ENCODE results near the gene HNRNPC. TPM values are rescaled to one million over a fixed set of nuclear protein-coding genes. Genes with fewer than 3 reads are reported as not detected.
A peak's percentile ranks its signal among the peaks of the same experiment; 100 is the strongest.
"Not testable (repeated sequence)": the region's sequence is repeated elsewhere in the genome, so short reads cannot be mapped to it uniquely, and the experiment has no call there.

HNRNPC gene
- polyA plus RNA-seq, 3 donors from 2014 or later = 622 to 879 (median 758) TPM

DNA sequence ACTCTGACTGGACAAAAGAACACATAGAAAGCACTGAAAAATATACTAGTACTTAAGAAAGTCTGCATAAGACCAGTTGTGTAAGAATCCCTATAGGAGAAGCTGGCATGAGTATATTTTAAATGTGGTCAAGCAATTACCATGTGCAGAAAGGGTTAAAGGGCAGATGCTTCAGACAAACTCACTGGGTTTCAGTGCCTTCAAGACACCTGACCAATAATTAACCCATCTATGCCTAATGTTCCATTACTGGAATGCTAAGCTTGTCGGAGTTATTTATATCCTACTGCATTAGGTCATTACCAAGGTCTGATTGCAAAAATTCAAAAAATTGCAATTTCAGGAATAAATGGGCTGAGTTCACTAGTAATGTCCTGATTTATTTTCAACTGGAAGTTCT, 41.3 kb downstream of the HNRNPC start:
- H3K36me3 Mint-ChIP-seq = peaks cover 4 to 45% (median 26%) of the 10 kb centered on the region in 3 donors
- DNase-seq = no peak
- peaks cover 0 to 17% (median 14%) of the 10 kb centered on the region in 3 donors for H3K27me3 Mint-ChIP-seq (ENCODE audit: low read depth in 3 of 3)
- peak overlapping the region in 1 of 5 donors; percentile 14 for H3K4me3 Mint-ChIP-seq
- H3K4me1 Mint-ChIP-seq = peaks cover 79 to 81% of the 10 kb centered on the region in 2 donors
- H3K27ac Mint-ChIP-seq = peak overlapping the region; percentile 54 to 96 (median 80)
- no peaks in the 10 kb centered on the region for H3K9me3 Mint-ChIP-seq

DNA sequence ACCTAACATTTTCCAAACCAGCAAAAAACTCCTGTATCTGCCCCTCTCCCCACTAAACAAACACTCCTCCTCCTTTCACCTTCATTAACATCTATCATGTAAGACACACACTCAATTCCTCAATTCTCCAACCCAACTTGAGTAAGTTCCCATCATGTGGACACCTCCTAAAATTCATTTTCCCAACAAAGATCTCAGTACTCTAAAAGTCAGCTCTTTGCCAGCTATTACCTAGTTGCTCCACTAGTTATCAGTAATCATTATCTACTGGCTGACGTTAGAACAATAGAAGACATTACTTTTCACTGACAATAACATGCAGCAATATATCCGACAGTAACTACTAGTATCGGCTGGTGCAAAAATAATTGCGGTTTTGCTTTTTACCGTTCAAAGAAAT, 42.1 kb downstream of the HNRNPC start:
- no peaks in the 10 kb centered on the region for H3K9me3 Mint-ChIP-seq
- peaks cover 4 to 49% (median 26%) of the 10 kb centered on the region in 3 donors for H3K36me3 Mint-ChIP-seq
- H3K4me1 Mint-ChIP-seq = peaks cover 78% of the 10 kb centered on the region in 2 donors
- peak overlapping the region; percentile 54 to 96 (median 69) for H3K27ac Mint-ChIP-seq
- no peak overlapping the region for H3K4me3 Mint-ChIP-seq
- no peak for DNase-seq
- H3K27me3 Mint-ChIP-seq (ENCODE audit: low read depth in 3 of 3) = peaks cover 0 to 17% (median 14%) of the 10 kb centered on the region in 3 donors

DNA sequence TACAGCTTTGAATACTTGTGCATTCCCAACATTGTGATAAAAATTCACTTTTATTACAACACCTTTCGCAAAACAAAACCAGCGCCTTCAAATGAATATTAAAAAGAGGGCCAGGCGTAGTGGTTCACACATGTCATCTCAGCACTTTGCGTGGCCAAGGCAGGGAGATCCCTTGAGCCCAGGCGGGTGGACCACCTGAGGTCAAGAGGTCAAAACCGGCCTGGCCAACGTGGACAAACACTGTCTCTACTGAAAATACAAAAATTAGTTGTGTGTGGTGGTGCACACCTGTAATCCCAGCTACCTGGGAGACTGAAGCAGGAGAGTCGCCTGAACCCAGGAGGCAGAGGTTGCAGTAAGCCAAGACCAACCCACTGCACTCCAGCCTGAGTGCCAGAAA, 42.8 kb downstream of the HNRNPC start:
- H3K27me3 Mint-ChIP-seq (ENCODE audit: low read depth in 3 of 3) = peaks cover 0 to 17% (median 14%) of the 10 kb centered on the region in 3 donors
- H3K9me3 Mint-ChIP-seq = no peaks in the 10 kb centered on the region
- H3K27ac Mint-ChIP-seq = peak overlapping the region in 5 of 6 donors; percentile 51 to 64 (median 60)
- H3K36me3 Mint-ChIP-seq = peaks cover 4 to 46% (median 26%) of the 10 kb centered on the region in 3 donors
- DNase-seq = no peak
- H3K4me1 Mint-ChIP-seq = peaks cover 76 to 78% of the 10 kb centered on the region in 2 donors
- H3K4me3 Mint-ChIP-seq = no peak overlapping the region

DNA sequence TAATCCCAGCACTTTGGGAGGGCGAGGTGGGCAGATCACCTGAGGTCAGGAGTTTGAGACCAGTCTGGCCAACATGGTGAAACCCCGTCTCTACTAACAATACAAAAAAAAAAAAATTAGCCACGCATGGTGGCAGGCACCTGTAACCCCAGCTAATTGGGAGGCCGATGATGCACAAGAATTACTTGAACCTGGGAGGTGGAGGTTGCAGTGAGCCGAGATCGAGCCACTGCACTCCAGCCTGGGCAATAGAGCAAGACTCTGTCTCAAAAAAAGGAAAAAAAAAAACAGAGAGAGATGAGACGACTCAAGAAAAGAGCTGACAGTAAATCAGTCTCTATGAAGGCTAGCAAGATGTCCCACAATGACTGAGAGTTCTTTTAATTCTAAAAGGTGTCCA, 44.1 kb downstream of the HNRNPC start:
- Mint-ChIP-seq H3K27ac (peak overlapping the region in 4 of 6 donors; percentile 39 to 77 (median 60)), H3K36me3 (peaks cover 4 to 45% (median 17%) of the 10 kb centered on the region in 3 donors), H3K4me1 (peaks cover 73 to 78% of the 10 kb centered on the region in 2 donors), H3K27me3 (ENCODE audit: low read depth in 3 of 3) (peaks cover 0 to 11% (median 8%) of the 10 kb centered on the region in 3 donors)
- not testable (repeated sequence) for DNase-seq, H3K9me3 Mint-ChIP-seq, H3K4me3 Mint-ChIP-seq

DNA sequence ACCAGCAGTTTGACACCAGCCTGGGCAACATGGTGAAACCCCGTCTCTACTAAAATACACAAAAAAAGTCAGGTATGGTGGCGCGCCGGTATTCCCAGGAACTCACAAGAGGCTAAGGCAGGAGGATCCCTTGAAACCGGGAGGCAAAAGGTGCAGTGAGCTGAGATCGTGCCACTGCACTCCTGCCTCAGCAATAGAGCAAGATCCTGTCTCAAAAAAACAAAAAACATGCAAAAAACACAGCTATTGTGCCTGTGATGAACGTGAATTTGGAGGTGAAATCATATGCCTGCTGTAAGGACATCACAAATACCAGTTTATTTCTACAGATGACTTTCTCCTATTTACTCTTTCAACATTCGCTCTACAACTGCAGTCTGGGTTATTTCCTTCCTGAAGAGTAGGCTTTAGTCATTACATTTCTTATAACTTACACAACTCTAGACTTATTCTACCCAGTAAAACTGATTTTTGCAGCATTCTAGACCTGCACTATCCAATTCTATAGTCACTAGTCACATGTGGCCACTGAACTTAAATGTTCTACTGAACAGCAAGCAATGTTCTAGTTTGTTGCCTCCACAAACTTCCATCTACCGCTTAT, 48.3 kb downstream of the HNRNPC start:
- H3K4me3 Mint-ChIP-seq = no peak overlapping the region
- H3K27ac Mint-ChIP-seq = peak overlapping the region; percentile 37 to 82 (median 79)
- peaks cover 0 to 7% (median 0%) of the 10 kb centered on the region in 3 donors for H3K27me3 Mint-ChIP-seq (ENCODE audit: low read depth in 3 of 3)
- H3K9me3 Mint-ChIP-seq = no peaks in the 10 kb centered on the region
- H3K36me3 Mint-ChIP-seq = peaks cover 6 to 36% (median 6%) of the 10 kb centered on the region in 3 donors
- no peak for DNase-seq
- peaks cover 61 to 74% of the 10 kb centered on the region in 2 donors for H3K4me1 Mint-ChIP-seq

DNA sequence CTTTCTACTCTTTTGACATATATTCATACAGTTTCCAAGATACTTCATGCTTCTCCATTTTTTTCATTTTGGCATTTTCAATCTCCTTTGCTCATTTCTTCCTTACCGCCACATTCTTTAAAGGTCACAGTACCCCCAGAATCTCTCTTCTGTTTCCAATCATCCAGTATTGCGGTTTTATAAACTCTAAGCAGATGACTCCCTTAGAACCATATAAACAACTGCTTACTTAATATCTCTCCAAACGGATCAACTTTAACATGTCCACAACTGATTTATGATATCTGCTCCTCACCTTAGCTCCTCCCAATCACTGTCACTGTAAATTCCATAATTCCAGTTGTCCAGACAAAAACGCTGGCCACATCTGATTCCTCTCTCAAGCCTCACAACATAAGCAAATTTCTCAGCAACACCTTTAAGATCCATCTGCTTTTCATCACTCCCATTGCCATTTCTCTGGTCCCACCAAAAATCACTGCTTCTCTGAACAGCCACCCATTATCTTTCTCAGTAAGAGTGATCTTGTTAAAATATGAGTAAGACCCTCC, 49.6 kb downstream of the HNRNPC start:
- Mint-ChIP-seq H3K4me3 (peak overlapping the region in 1 of 5 donors; percentile 10), H3K4me1 (peaks cover 71 to 82% of the 10 kb centered on the region in 2 donors), H3K27ac (peak overlapping the region; percentile 13 to 85 (median 70)), H3K9me3 (no peaks in the 10 kb centered on the region), H3K27me3 (ENCODE audit: low read depth in 3 of 3) (peaks cover 0 to 9% (median 0%) of the 10 kb centered on the region in 3 donors), H3K36me3 (peaks cover 6 to 43% (median 8%) of the 10 kb centered on the region in 3 donors)
- DNase-seq = no peak

DNA sequence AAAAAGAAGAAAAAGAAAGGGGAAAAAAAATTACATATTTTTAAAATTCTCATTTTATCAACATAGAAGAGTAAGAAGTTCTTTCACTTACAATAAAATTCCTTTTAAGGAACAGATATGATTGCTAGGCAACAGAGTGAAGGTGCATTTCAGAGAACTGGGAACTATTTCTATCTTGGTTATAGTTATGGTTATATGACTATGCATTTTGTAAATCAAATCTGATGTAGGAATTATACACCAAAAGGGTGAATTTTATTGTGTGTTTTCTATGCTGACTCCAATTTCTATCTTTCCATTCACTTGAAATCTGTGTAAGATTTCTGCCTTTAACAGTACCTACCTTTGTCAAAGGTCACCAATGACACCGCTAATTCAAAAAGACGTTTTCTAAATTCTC, 50.1 kb downstream of the HNRNPC start:
- H3K9me3 Mint-ChIP-seq = no peaks in the 10 kb centered on the region
- DNase-seq = no peak
- H3K36me3 Mint-ChIP-seq = peaks cover 6 to 41% (median 6%) of the 10 kb centered on the region in 3 donors
- peaks cover 0 to 8% (median 0%) of the 10 kb centered on the region in 3 donors for H3K27me3 Mint-ChIP-seq (ENCODE audit: low read depth in 3 of 3)
- H3K4me3 Mint-ChIP-seq = no peak overlapping the region
- peaks cover 72 to 82% of the 10 kb centered on the region in 2 donors for H3K4me1 Mint-ChIP-seq
- peak overlapping the region; percentile 13 to 85 (median 70) for H3K27ac Mint-ChIP-seq

DNA sequence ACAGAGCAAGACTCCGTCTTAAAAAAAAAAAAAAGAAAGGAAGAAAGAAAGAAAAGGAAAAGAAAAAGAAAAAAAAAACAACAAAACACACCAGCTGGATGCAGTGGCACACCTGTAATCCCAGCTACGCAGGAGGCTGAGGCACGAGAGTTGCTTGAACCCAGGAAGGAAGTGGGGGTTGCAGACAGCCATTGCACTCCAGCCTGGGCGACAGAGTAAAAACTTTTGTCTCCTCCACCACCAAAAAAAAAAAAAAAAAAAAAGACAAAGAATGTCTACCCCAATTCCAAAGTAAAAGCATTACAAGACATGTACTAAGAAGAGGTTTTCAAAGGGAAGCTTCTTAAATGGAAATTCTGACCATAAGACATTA, 53.4 kb downstream of the HNRNPC start:
- Mint-ChIP-seq H3K4me1 (peaks cover 67 to 85% of the 10 kb centered on the region in 2 donors), H3K4me3 (peak overlapping the region; percentile 62 to 81 (median 68)), H3K9me3 (no peaks in the 10 kb centered on the region), H3K27ac (peak overlapping the region; percentile 66 to 91 (median 83)), H3K36me3 (peaks cover 16 to 43% (median 26%) of the 10 kb centered on the region in 3 donors), H3K27me3 (ENCODE audit: low read depth in 3 of 3) (peaks cover 0 to 8% (median 2%) of the 10 kb centered on the region in 3 donors)
- DNase-seq = no peak

DNA sequence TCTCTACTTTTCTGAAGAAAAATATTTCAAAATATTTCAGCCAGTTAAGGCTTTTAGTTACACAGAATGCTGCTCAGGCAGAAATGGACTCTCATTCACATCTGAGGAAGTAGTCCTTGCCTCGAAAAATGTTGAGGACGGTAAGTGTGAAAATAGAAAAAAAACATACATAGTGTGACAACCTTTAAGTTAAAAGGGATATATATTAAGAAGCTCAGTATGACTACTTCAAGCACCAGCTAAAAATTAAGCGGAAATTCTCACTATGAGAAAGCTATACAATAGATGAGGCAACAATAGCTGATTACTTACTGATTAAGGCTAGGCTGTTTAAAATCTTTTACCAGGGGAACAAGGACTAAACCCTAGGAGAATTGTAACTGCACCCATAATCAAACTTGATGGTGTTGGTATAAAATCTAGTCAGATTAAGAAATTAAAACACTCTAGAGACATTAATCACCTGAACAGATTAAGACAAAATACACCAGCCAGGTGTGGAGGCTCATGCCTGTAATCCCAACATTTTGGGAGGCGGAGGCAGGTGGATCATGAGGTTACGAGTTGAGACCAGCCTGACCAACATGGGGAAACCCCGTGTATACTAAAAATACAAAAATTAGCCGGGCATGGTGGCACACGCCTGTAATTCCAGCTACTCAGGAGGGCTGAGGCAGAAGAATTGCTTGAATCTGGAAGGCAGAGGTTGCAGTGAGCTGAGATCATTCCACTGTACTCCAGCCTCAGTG, 53.9 kb downstream of the HNRNPC start:
- H3K9me3 Mint-ChIP-seq = no peaks in the 10 kb centered on the region
- peak overlapping the region; percentile 66 to 91 (median 86) for H3K27ac Mint-ChIP-seq
- H3K4me1 Mint-ChIP-seq = peaks cover 64 to 80% of the 10 kb centered on the region in 2 donors
- peaks cover 16 to 43% (median 27%) of the 10 kb centered on the region in 3 donors for H3K36me3 Mint-ChIP-seq
- no peak for DNase-seq
- peaks cover 0 to 8% (median 2%) of the 10 kb centered on the region in 3 donors for H3K27me3 Mint-ChIP-seq (ENCODE audit: low read depth in 3 of 3)
- peak overlapping the region; percentile 60 to 81 (median 63) for H3K4me3 Mint-ChIP-seq

DNA sequence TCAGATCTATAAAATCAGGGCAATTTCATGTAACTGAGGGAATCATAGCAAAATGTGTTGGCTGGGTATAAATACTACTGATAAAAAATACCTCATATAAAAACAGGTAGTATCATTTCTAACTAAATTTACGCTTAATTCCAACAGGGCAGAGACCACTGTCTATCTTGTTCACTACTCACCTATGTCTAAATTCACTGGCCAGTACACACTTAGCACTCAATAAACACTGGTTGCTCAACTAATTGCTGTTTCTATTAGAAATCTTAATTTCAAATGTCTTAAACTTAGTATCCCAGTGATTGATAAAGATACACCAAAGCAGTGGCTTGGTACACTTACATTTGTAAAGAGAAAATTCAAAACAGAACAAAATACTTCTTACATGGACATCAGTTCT, 55.6 kb downstream of the HNRNPC start:
- H3K9me3 Mint-ChIP-seq = no peaks in the 10 kb centered on the region
- peaks cover 9 to 47% (median 36%) of the 10 kb centered on the region in 3 donors for H3K36me3 Mint-ChIP-seq
- peak overlapping the region in 4 of 5 donors; percentile 55 to 81 (median 61) for H3K4me3 Mint-ChIP-seq
- no peak for DNase-seq
- peak overlapping the region; percentile 19 to 91 (median 82) for H3K27ac Mint-ChIP-seq
- H3K27me3 Mint-ChIP-seq (ENCODE audit: low read depth in 3 of 3) = peaks cover 0 to 4% (median 2%) of the 10 kb centered on the region in 3 donors
- H3K4me1 Mint-ChIP-seq = peaks cover 57 to 76% of the 10 kb centered on the region in 2 donors

DNA sequence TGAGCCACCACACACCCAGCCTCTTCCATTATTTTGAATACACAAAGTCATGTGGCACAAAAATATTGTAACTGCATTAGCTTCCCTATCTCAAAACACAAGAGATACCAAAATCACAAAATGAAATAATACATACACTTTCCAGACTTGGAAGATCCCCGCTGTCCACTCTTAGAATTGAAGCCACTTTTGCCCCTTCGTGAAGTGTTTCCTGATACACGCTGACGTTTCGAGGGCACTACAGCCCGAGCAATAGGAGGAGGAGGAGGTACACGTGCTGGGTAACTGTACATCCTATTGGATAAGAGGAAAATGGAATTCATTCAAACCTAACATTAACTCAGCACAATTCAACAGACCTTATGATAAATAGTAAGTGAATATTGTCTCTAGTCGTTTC, 56.4 kb downstream of the HNRNPC start:
- H3K4me1 Mint-ChIP-seq = peaks cover 55 to 82% of the 10 kb centered on the region in 2 donors
- H3K4me3 Mint-ChIP-seq = peak overlapping the region in 1 of 5 donors; percentile 8
- DNase-seq; H3K27me3 Mint-ChIP-seq (ENCODE audit: low read depth in 3 of 3); H3K9me3 Mint-ChIP-seq: not testable (repeated sequence)
- H3K36me3 Mint-ChIP-seq = peaks cover 9 to 53% (median 36%) of the 10 kb centered on the region in 3 donors
- peak overlapping the region in 3 of 6 donors; percentile 51 to 75 (median 75) for H3K27ac Mint-ChIP-seq

DNA sequence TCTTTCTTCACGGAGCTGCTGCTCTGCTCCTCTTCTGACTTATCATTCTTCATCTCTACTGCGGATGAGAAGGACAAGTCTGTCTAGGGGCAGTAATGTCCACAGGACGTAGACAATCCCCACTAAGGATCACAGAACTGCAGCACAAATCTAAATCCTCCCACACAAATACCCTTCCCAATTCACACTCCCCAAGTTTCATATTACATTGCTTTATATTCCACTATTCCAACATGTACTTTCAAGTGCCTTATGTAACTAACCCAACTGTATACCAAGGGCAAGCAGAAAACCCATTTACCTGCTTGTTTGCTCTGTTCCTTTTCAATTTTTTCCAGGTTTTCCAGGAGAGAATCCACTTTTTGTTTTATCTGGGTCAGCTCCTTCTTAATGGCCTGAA, 57.7 kb downstream of the HNRNPC start:
- peaks cover 54 to 81% of the 10 kb centered on the region in 2 donors for H3K4me1 Mint-ChIP-seq
- DNase-seq = no peak
- peaks cover 9 to 59% (median 39%) of the 10 kb centered on the region in 3 donors for H3K36me3 Mint-ChIP-seq
- peaks cover 0 to 2% (median 2%) of the 10 kb centered on the region in 3 donors for H3K27me3 Mint-ChIP-seq (ENCODE audit: low read depth in 3 of 3)
- H3K4me3 Mint-ChIP-seq = no peak overlapping the region
- no peaks in the 10 kb centered on the region for H3K9me3 Mint-ChIP-seq
- peak overlapping the region in 5 of 6 donors; percentile 17 to 73 (median 55) for H3K27ac Mint-ChIP-seq

DNA sequence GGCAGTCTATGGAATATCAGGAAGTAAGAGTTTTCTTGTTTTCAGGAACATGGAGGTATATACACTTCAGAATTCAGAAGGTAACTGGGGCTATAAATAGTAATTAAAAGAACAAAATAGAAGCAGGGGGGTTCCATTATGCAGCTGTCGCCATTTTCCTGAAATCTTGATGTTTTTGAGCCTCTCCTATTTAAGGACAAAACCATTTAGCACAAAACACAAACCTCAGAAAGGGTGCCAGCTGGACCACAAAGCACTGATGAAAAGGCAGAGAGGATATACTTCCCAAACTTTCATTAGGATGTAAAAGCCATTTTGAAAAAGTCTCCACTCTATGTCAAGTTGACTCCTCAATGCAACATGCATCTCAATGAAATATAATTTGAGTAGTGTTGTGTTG, 59.2 kb downstream of the HNRNPC start:
- H3K4me1 Mint-ChIP-seq = peaks cover 41 to 76% of the 10 kb centered on the region in 2 donors
- no peak overlapping the region for H3K4me3 Mint-ChIP-seq
- no peak for DNase-seq
- peaks cover 9 to 58% (median 35%) of the 10 kb centered on the region in 3 donors for H3K36me3 Mint-ChIP-seq
- peaks cover 0 to 2% (median under 1%) of the 10 kb centered on the region in 3 donors for H3K27me3 Mint-ChIP-seq (ENCODE audit: low read depth in 3 of 3)
- peak overlapping the region in 4 of 6 donors; percentile 14 to 61 (median 44) for H3K27ac Mint-ChIP-seq
- H3K9me3 Mint-ChIP-seq = no peaks in the 10 kb centered on the region
